ENCODE data around the gene UBN2.

Gene UBN2

DNA sequence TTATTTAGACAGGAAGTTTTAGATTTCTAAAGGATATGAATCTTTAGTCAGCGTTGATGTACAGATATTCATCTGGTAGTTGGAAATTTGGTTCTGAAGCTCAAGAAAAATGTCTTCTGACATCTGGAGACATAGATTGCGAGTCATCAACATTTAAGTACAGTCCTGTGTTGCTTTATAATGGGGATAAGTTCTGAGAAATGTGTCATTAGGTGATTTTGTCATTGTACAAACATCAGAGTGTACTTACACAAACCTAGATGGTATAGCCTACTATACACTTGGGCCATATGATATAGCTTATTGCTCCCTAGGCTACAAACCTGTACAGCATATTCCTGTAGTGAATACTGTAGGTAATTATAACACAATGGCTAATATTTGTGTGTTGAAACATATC is 49.6 kb upstream of the UBN2 start:
- Histone ChIP-seq H3K9me3 (ENCODE audit: control insufficient read depth, insufficient read depth, low read depth, low read length) (no peaks in the 10 kb centered on the region), H3K36me3 (ENCODE audit: control insufficient read depth in 2 of 2, insufficient read depth in 1 of 2, low read length in 2 of 2) (peaks cover 0 to 48% of the 10 kb centered on the region in 2 experiments; a peak in 1 of 3 replicates), H3K4me1 (ENCODE audit: control insufficient read depth, insufficient read depth, low read length) (no peaks in the 10 kb centered on the region), H3K27ac (ENCODE audit: extremely low read depth, low read depth, low read length) (no peak overlapping the region), H3K4me3 (ENCODE audit: low read depth, low read length) (no peak overlapping the region)
- ChIA-PET POLR2A (no interaction called here), CTCF (interaction anchor here (0.6 kb wide), 1 partner anchor 170 kb away, joined by 5 read pairs; no protein-coding TSS in a partner anchor)
- TF ChIP-seq ZNF140 (tag by site-specific recombination; IDR thresholded peaks at IDR 0.05) (no peak), ZNF560 (tag by site-specific recombination; IDR thresholded peaks at IDR 0.05; ENCODE audit: borderline replicate concordance) (no peak), ZBTB8A (tag by site-specific recombination; IDR thresholded peaks at IDR 0.05) (no peak), ZNF549 (tag by site-specific recombination; IDR thresholded peaks at IDR 0.05) (no peak), WT1 (tag by site-specific recombination; IDR thresholded peaks at IDR 0.05) (no peak), MZF1 (tag by site-specific recombination; IDR thresholded peaks at IDR 0.05; ENCODE audit: borderline replicate concordance) (no peak), ZNF394 (tag by site-specific recombination; IDR thresholded peaks at IDR 0.05; ENCODE audit: borderline replicate concordance) (no peak), ZNF423 (tag by site-specific recombination; IDR thresholded peaks at IDR 0.05) (no peak), ZNF768 (tag by site-specific recombination; IDR thresholded peaks at IDR 0.05) (no peak), ZNF585B (tag by site-specific recombination; IDR thresholded peaks at IDR 0.05) (no peak)
- TF ChIP-seq, protein P1, sequence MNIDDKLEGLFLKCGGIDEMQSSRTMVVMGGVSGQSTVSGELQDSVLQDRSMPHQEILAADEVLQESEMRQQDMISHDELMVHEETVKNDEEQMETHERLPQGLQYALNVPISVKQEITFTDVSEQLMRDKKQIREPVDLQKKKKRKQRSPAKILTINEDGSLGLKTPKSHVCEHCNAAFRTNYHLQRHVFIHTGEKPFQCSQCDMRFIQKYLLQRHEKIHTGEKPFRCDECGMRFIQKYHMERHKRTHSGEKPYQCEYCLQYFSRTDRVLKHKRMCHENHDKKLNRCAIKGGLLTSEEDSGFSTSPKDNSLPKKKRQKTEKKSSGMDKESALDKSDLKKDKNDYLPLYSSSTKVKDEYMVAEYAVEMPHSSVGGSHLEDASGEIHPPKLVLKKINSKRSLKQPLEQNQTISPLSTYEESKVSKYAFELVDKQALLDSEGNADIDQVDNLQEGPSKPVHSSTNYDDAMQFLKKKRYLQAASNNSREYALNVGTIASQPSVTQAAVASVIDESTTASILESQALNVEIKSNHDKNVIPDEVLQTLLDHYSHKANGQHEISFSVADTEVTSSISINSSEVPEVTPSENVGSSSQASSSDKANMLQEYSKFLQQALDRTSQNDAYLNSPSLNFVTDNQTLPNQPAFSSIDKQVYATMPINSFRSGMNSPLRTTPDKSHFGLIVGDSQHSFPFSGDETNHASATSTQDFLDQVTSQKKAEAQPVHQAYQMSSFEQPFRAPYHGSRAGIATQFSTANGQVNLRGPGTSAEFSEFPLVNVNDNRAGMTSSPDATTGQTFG (tag by site-specific recombination; IDR thresholded peaks at IDR 0.05; ENCODE audit: borderline replicate concordance) = no peak

- no peak overlapping the region for H3K4me3 ChIP-seq (ENCODE audit: low read depth, low read length)
- H3K36me3 ChIP-seq (ENCODE audit: control insufficient read depth in 2 of 2, insufficient read depth in 1 of 2, low read length in 2 of 2) = peaks cover 0 to 48% of the 10 kb centered on the region in 2 experiments; a peak in 1 of 3 replicates
- H3K27ac ChIP-seq (ENCODE audit: extremely low read depth, low read depth, low read length) = no peak overlapping the region
- POLR2A ChIA-PET = no interaction called here
- CTCF ChIA-PET = interaction anchor here (0.6 kb wide), 1 partner anchor 171 kb away, joined by 5 read pairs; no protein-coding TSS in a partner anchor
- no peaks in the 10 kb centered on the region for H3K9me3 ChIP-seq (ENCODE audit: control insufficient read depth, insufficient read depth, low read depth, low read length)
- no peak for TF ChIP-seq ZNF660 (tag by site-specific recombination; IDR thresholded peaks at IDR 0.05)
- no peak for TF ChIP-seq GFI1B (tag by site-specific recombination; IDR thresholded peaks at IDR 0.05)
- TF ChIP-seq ZNF792 (tag by site-specific recombination; IDR thresholded peaks at IDR 0.05) = no peak
- TF ChIP-seq REST (tag by site-specific recombination; IDR thresholded peaks at IDR 0.05) = no peak
- no peak for TF ChIP-seq ZNF701 (tag by site-specific recombination; IDR thresholded peaks at IDR 0.05)
- H3K4me1 ChIP-seq (ENCODE audit: control insufficient read depth, insufficient read depth, low read length) = no peaks in the 10 kb centered on the region
Observed at GRCh38 chr7:139182363-139182762, 48.7 kb upstream of the UBN2 start.

- Histone ChIP-seq H3K9me3 (ENCODE audit: control insufficient read depth, insufficient read depth, low read depth, low read length) (no peaks in the 10 kb centered on the region), H3K27ac (ENCODE audit: extremely low read depth, low read depth, low read length) (no peak overlapping the region), H3K36me3 (ENCODE audit: control insufficient read depth in 2 of 2, insufficient read depth in 1 of 2, low read length in 2 of 2) (peaks cover 0 to 48% of the 10 kb centered on the region in 2 experiments; a peak in 1 of 3 replicates), H3K4me3 (ENCODE audit: low read depth, low read length) (no peak overlapping the region), H3K4me1 (ENCODE audit: control insufficient read depth, insufficient read depth, low read length) (no peaks in the 10 kb centered on the region)
- ChIA-PET POLR2A (no interaction called here), CTCF (no interaction called here)
- TF ChIP-seq ZNF23 (tag by site-specific recombination; IDR thresholded peaks at IDR 0.05; ENCODE audit: borderline replicate concordance) (no peak), HOXC10 (CRISPR knock-in tag; IDR thresholded peaks at IDR 0.05) (no peak), ZFP37 (tag by site-specific recombination; IDR thresholded peaks at IDR 0.05) (no peak), GFI1B (tag by site-specific recombination; IDR thresholded peaks at IDR 0.05) (no peak), ZNF26 (tag by site-specific recombination; IDR thresholded peaks at IDR 0.05) (no peak), ZNF169 (tag by site-specific recombination; IDR thresholded peaks at IDR 0.05) (no peak)
- TF ChIP-seq, protein P2, sequence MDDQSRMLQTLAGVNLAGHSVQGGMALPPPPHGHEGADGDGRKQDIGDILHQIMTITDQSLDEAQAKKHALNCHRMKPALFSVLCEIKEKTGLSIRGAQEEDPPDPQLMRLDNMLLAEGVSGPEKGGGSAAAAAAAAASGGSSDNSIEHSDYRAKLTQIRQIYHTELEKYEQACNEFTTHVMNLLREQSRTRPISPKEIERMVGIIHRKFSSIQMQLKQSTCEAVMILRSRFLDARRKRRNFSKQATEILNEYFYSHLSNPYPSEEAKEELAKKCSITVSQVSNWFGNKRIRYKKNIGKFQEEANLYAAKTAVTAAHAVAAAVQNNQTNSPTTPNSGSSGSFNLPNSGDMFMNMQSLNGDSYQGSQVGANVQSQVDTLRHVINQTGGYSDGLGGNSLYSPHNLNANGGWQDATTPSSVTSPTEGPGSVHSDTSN (CRISPR knock-in tag; IDR thresholded peaks at IDR 0.05) = no peak
- TF ChIP-seq, protein P3, sequence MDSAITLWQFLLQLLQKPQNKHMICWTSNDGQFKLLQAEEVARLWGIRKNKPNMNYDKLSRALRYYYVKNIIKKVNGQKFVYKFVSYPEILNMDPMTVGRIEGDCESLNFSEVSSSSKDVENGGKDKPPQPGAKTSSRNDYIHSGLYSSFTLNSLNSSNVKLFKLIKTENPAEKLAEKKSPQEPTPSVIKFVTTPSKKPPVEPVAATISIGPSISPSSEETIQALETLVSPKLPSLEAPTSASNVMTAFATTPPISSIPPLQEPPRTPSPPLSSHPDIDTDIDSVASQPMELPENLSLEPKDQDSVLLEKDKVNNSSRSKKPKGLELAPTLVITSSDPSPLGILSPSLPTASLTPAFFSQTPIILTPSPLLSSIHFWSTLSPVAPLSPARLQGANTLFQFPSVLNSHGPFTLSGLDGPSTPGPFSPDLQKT (IDR thresholded peaks at IDR 0.05; ENCODE audit: borderline replicate concordance, low read depth, low read length) = no peak
Observed at GRCh38 chr7:139183251-139183650, 47.8 kb upstream of the UBN2 start.
